Right lobe of liver (tissue), 6 donors: Measurements from ENCODE around the gene PPARGC1A. TPM values are rescaled to one million over a fixed set of nuclear protein-coding genes. Genes with fewer than 3 reads are reported as not detected.

ENCODE experiments used
- ATAC-seq, 4 donors: fragments of 200-7000 bp; cut with Tn5 transposase; one replicate each; pipeline ENCODE4 v1.9.1; 2020; ENCODE audit warnings: mild to moderate bottlenecking in 4 of 4, moderate library complexity in 4 of 4
- DNase-seq, 3 donors: peaks; one replicate each; pipeline ENCODE4 v3.0.0-alpha.2; 2020
- H3K27ac ChIP-seq, 3 donors: fragments of 200-600 bp; one replicate each; pipeline ENCODE4 v1.8.0; 2022
- H3K27me3 ChIP-seq, 2 donors: fragments of 200-600 bp; one replicate each; pipeline ENCODE4 v1.8.0; 2022
- H3K36me3 ChIP-seq, 4 donors: fragments of 200-600 bp; sonication (generic) in 1 of 4; one replicate each; pipeline versions ENCODE4 v1.5.1 to v1.8.0; 2017 to 2022; ENCODE audit warnings: control low read depth in 1 of 4
- H3K4me1 ChIP-seq, 4 donors: fragments of 200-600 bp; sonication (generic) in 1 of 4; one replicate each; pipeline versions ENCODE4 v1.5.1 to v1.8.0; 2017 to 2022; ENCODE audit warnings: control low read depth in 1 of 4
- H3K4me3 ChIP-seq, 3 donors: fragments of 200-600 bp; one replicate each; pipeline ENCODE4 v1.8.0; 2022
- H3K9me3 ChIP-seq, 4 donors: fragments of 200-600 bp; sonication (generic) in 1 of 4; one replicate each; pipeline versions ENCODE4 v1.5.1 to v1.8.0; 2017 to 2022; ENCODE audit warnings: control low read depth in 1 of 4
- CTCF ChIP-seq, 4 donors: fragments of 200-600 bp in 3 of 4; fragments of 450-650 bp in 1 of 4; IDR thresholded peaks; one replicate each; pipeline versions ENCODE4 v1.5.1 to v1.8.0; 2016 to 2022; ENCODE audit warnings: antibody characterized with exemption in 4 of 4, mild to moderate bottlenecking in 2 of 4
- POLR2A ChIP-seq: fragments of 450-650 bp; IDR thresholded peaks from one replicate; pipeline ENCODE4 v1.6.1; 2017; ENCODE audit warnings: antibody characterized with exemption, mild to moderate bottlenecking
- WGBS: methylation state at CpG from one replicate; pipeline ENCODE4 v1.1.6; 2018; ENCODE audit warnings: low coverage, low lambda C conversion rate; ENCODE audit not compliant: insufficient coverage; ENCODE audit errors: missing lambda C conversion rate; 5-methylcytosine and 5-hydroxymethylcytosine counted together
- intact Hi-C, 2 donors: fragments of 100-400 bp; cut with DNase I; formaldehyde crosslinking; loops; one replicate each; pipeline versions ENCODE4 v1.11.2 to v1.14.1; 2022
- total RNA-seq, 6 experiments: library from RNA; depleted of rRNA in 2 of 6; stranded (reverse); fragments of >200 nt in 2 of 6; fragmentation: NEBNext Ultra II Directional in 3 of 6; extraction: Animal tissue kit (Norgen Biotek cat#: 25700) in 3 of 6; gene quantifications; one replicate each; pipeline versions ENCODE4 v1.1.0 to v1.2.4, GENCODE V29; 2016 to 2023
- donor health status: DM: no; HTN: yes; CAD: no.
- donor health status: DM: no; HTN: no; CAD: no.
- donor health status: DM: no; HTN: no; CAD: no.
- donor health status: DM: no; HTN: yes; CAD: no.
- donor health status: DM: no; HTN: yes; CAD: no.

PPARGC1A gene
- total RNA-seq, 6 experiments from 2014 or later, result 13.8 to 61.0 (median 37.6) TPM

- Histone ChIP-seq H3K36me3 (peaks cover 0 to 10% (median 3%) of the 10 kb centered on the region in 4 donors), H3K27ac (no peak overlapping the region), H3K27me3 (no peaks in the 10 kb centered on the region), H3K4me1 (no peaks in the 10 kb centered on the region), H3K4me3 (no peak overlapping the region), H3K9me3 (no peaks in the 10 kb centered on the region)
- DNase-seq (no peak), ATAC-seq (peak in 1 of 4 donors; percentile 10)
- WGBS, result 83% methylated on average over 1 of the region's 1 CpG
- intact Hi-C loops, result no loop called here
- TF ChIP-seq CTCF (IDR thresholded peaks at IDR 0.05) (no peak), POLR2A (no peak)
Measured at GRCh38 chr4:23819041-23819511, 70.8 kb downstream of the PPARGC1A start.

DNA sequence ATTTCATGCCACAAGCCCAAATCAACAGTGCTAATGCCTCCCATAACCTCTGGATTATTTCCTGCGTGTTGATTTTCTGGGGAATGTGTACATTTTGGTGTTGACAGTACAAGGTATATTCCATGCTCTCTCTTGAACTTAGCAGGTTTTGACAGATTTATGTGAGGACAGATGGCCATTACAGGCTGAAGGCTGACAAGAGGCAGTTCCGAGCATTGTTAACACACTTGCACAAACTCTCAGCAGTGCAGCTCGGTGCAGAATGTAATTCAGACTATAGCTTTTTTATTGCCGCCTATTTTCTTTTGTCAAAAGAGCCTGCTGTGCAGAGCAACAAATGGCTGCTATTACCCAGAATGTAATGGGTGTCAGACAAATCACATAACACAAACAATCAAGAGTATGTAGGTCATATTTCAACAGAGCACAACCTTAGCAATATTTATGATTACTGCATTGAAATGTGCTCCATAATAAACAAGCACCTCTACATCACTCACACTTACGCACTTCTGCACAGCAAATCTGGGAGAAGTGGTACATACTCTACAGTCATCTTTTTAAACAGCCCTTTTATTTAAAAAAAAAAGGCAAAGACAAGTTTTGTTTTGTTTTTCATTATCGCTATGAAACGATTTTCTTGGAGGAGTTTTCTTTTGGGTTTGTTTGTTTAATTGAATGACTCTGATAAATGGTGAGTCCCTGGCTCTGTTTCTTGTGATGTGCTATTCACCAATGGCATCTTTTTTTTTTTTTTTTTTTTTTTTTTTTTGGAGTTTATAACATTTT, 71.6 kb downstream of the PPARGC1A start:
- Histone ChIP-seq H3K4me3 (no peak overlapping the region), H3K27me3 (no peaks in the 10 kb centered on the region), H3K36me3 (peaks cover 0 to 10% (median 7%) of the 10 kb centered on the region in 4 donors), H3K4me1 (no peaks in the 10 kb centered on the region), H3K9me3 (no peaks in the 10 kb centered on the region), H3K27ac (no peak overlapping the region)
- 69% methylated on average over 7 of the region's 7 CpGs for WGBS
- ATAC-seq, result no peak
- DNase-seq, result no peak
- no peak for TF ChIP-seq POLR2A
- TF ChIP-seq CTCF (IDR thresholded peaks at IDR 0.05), result no peak
- intact Hi-C loops, result no loop called here

GRCh38 chr4:23814996-23815660, 74.7 kb downstream of the PPARGC1A start:
- intact Hi-C loops, result no loop called here
- H3K36me3 ChIP-seq, result peaks cover 0 to 23% (median 9%) of the 10 kb centered on the region in 4 donors
- H3K27me3 ChIP-seq, result no peaks in the 10 kb centered on the region
- WGBS, result 89% methylated on average over 8 of the region's 8 CpGs
- H3K9me3 ChIP-seq, result no peaks in the 10 kb centered on the region
- DNase-seq (no peak), ATAC-seq (no peak)
- H3K4me1 ChIP-seq, result no peaks in the 10 kb centered on the region
- TF ChIP-seq CTCF (IDR thresholded peaks at IDR 0.05), result no peak
- no peak for TF ChIP-seq POLR2A
- H3K4me3 ChIP-seq, result no peak overlapping the region
- no peak overlapping the region for H3K27ac ChIP-seq

DNA sequence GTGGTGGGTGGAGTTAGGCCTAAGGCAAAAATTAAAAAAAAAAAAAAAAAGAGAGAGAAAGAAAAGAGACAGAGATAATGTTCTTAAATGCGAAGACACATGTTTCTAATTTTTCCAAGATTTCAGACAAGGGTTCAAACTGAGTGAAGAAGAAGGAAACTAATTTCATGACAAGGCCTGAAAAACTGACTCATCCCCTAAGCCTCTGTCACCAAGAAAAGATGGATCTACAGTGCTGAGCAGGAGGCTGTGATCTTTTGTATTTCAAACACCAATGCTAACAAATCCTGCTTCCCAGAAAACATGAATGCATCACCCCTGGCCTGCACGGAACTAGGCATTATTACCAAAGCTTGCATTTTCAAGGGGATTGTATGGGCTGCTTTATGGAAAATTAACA, 75.3 kb downstream of the PPARGC1A start:
- TF ChIP-seq CTCF (IDR thresholded peaks at IDR 0.05) (no peak), POLR2A (no peak)

More for the DNA sequence above, 75.3 kb downstream of the PPARGC1A start:
- no peaks in the 10 kb centered on the region for H3K27me3 ChIP-seq
- WGBS, result 83% methylated on average over 2 of the region's 2 CpGs
- DNase-seq (no peak), ATAC-seq (no peak)
- H3K27ac ChIP-seq, result no peak overlapping the region
- peaks cover 0 to 23% (median 9%) of the 10 kb centered on the region in 4 donors for H3K36me3 ChIP-seq
- intact Hi-C loops, result no loop called here
- no peaks in the 10 kb centered on the region for H3K9me3 ChIP-seq
- H3K4me1 ChIP-seq, result no peaks in the 10 kb centered on the region
- no peak overlapping the region for H3K4me3 ChIP-seq
